Stromal cell of bone marrow (primary cell): ENCODE measurements around the gene NINJ2.
A peak's percentile ranks its signal among the peaks of the same experiment; 100 is the strongest.
"Not testable (repeated sequence)": the region's sequence is repeated elsewhere in the genome, so short reads cannot be mapped to it uniquely, and the experiment has no call there.

Experiments
- DNase-seq: peaks from one replicate; pipeline ENCODE4 v3.0.0-alpha.2; 2012; ENCODE audit warnings: low read depth

Gene NINJ2

GRCh38 chr12:641321-641720 lies 21.9 kb downstream of the NINJ2 start:
- not testable (repeated sequence) for DNase-seq

GRCh38 chr12:640773-641172 lies 22.5 kb downstream of the NINJ2 start:
- no peak for DNase-seq

- no peak for DNase-seq
These were observed 23.3 kb downstream of the NINJ2 start for GRCh38 chr12:639988-640387.

- DNase-seq: no peak
These were observed 23.7 kb downstream of the NINJ2 start for GRCh38 chr12:639566-639965.

GRCh38 chr12:638953-639557 lies 24.2 kb downstream of the NINJ2 start:
- no peak for DNase-seq

- no peak for DNase-seq
These were observed 26.6 kb downstream of the NINJ2 start for GRCh38 chr12:636632-637031.

GRCh38 chr12:633731-634130 lies 29.5 kb downstream of the NINJ2 start:
- DNase-seq: no peak

GRCh38 chr12:632102-632696 lies 31.0 kb downstream of the NINJ2 start:
- DNase-seq: peak; percentile 69

GRCh38 chr12:630656-631632 lies 32.3 kb downstream of the NINJ2 start:
- no peak for DNase-seq

- not testable (repeated sequence) for DNase-seq
These were observed 34.5 kb downstream of the NINJ2 start for GRCh38 chr12:628742-629078.

GRCh38 chr12:627863-628741 lies 35.1 kb downstream of the NINJ2 start:
- DNase-seq: no peak

GRCh38 chr12:627285-627684 lies 36.0 kb downstream of the NINJ2 start:
- no peak for DNase-seq

GRCh38 chr12:625998-626397 lies 37.2 kb downstream of the NINJ2 start:
- no peak for DNase-seq

GRCh38 chr12:623865-624372 lies 39.3 kb downstream of the NINJ2 start:
- no peak for DNase-seq

GRCh38 chr12:623172-623864 lies 39.9 kb downstream of the NINJ2 start:
- no peak for DNase-seq

GRCh38 chr12:622416-622815 lies 40.8 kb downstream of the NINJ2 start:
- DNase-seq: no peak

GRCh38 chr12:619346-619745 lies 43.9 kb downstream of the NINJ2 start:
- DNase-seq: no peak

GRCh38 chr12:618605-619004 lies 44.6 kb downstream of the NINJ2 start:
- DNase-seq: no peak

GRCh38 chr12:617304-617915 lies 45.8 kb downstream of the NINJ2 start:
- no peak for DNase-seq

GRCh38 chr12:615620-616019 lies 47.6 kb downstream of the NINJ2 start:
- DNase-seq: no peak
